H1 (cell line): ENCODE data around the gene ZNF70. TPM values are rescaled to one million over a fixed set of nuclear protein-coding genes. Genes with fewer than 3 reads are reported as not detected.

Experiments used
- CTCF ChIA-PET: fragments of 300-600 bp; sonication (Branson Sonifier 250); formaldehyde crosslinking; loops from one replicate; lab custom pipeline; 2021; ENCODE audit not compliant: partially characterized antibody; lab: Charles Lee
- POLR2A ChIA-PET: fragments of 300-600 bp; sonication (Branson Sonifier 250); formaldehyde crosslinking; loops from one replicate; lab custom pipeline; 2021; ENCODE audit warnings: inconsistent platforms; ENCODE audit not compliant: partially characterized antibody; lab: Charles Lee
- DNase-seq, 2 experiments: peaks; one replicate each; pipeline versions ENCODE4 v3.0.0 to v3.0.0-alpha.2; 2010 to 2022; ENCODE audit warnings: low spot score in 2 of 2, low read depth in 1 of 2, mixed read lengths in 1 of 2
- FAIRE-seq: peaks from 2 replicates; lab custom pipeline; 2011; peaks lifted over from hg19 to GRCh38; lab: Jason Lieb, UNC
- H2AFZ ChIP-seq: 2 replicates; pipeline ENCODE4 v1.8.1; 2012; ENCODE audit warnings: low read length, inconsistent platforms
- H2AK5ac ChIP-seq: 2 replicates; pipeline ENCODE4 v1.6.1; 2013; ENCODE audit warnings: low read depth, low read length
- H2BK120ac ChIP-seq: replicated peaks from 2 replicates; pipeline ENCODE3; 2013; ENCODE audit warnings: low read depth, low read length, inconsistent platforms
- H2BK12ac ChIP-seq: 2 replicates; pipeline ENCODE4 v1.6.1; 2013; ENCODE audit warnings: low read depth, low read length
- H2BK15ac ChIP-seq: 2 replicates; pipeline ENCODE4 v1.6.1; 2013; ENCODE audit warnings: low read length
- H2BK20ac ChIP-seq: 2 replicates; pipeline ENCODE4 v1.6.1; 2013; ENCODE audit warnings: low read length
- H2BK5ac ChIP-seq: 2 replicates; pipeline ENCODE4 v1.6.1; 2013; ENCODE audit warnings: low read depth, low read length
- H3K14ac ChIP-seq: 2 replicates; pipeline ENCODE4 v1.6.1; 2013; ENCODE audit warnings: inconsistent platforms; ENCODE audit not compliant: insufficient read length
- H3K18ac ChIP-seq: 2 replicates; pipeline ENCODE4 v1.6.1; 2013; ENCODE audit warnings: low read length; ENCODE audit errors: extremely low read depth
- H3K23ac ChIP-seq: 2 replicates; pipeline ENCODE4 v1.6.1; 2013; ENCODE audit warnings: inconsistent platforms; ENCODE audit not compliant: insufficient read length
- H3K23me2 ChIP-seq: 2 replicates; pipeline ENCODE4 v1.6.1; 2013; ENCODE audit warnings: low read depth, low read length
- H3K27ac ChIP-seq: 2 replicates; pipeline ENCODE4 v1.6.1; 2011; ENCODE audit warnings: low read depth, low read length, inconsistent platforms
- H3K27me3 ChIP-seq, 4 experiments: replicated peaks in 1 of 4; 1 replicate in 1 of 4; 2 replicates in 3 of 4; pipeline versions ENCODE4 v1.6.1 to v1.8.1; 2011 to 2013; ENCODE audit warnings: low read length in 3 of 4, mild to moderate bottlenecking in 3 of 4, inconsistent platforms in 2 of 4, mixed read lengths in 2 of 4, moderate library complexity in 1 of 4; ENCODE audit not compliant: control insufficient read depth in 3 of 4, insufficient read depth in 3 of 4; ENCODE audit errors: extremely low read depth in 1 of 4
- H3K36me3 ChIP-seq, 4 experiments: 2 replicates each; pipeline versions ENCODE4 v1.6.1 to v1.8.1; 2011 to 2013; ENCODE audit warnings: mild to moderate bottlenecking in 4 of 4, low read length in 3 of 4, moderate library complexity in 2 of 4, control low read depth in 1 of 4, inconsistent platforms in 1 of 4; ENCODE audit not compliant: insufficient read depth in 4 of 4, control insufficient read depth in 2 of 4
- H3K4ac ChIP-seq: replicated peaks from 2 replicates; pipeline ENCODE3; 2013; ENCODE audit warnings: low read length, low read depth, mixed read lengths, inconsistent platforms; ENCODE audit not compliant: insufficient read length
- H3K4me1 ChIP-seq, 4 experiments: replicated peaks in 1 of 4; 1 replicate in 1 of 4; 2 replicates in 3 of 4; pipeline versions ENCODE4 v1.6.1 to v1.8.1; 2011 to 2013; ENCODE audit warnings: low read length in 3 of 4, inconsistent platforms in 2 of 4, mixed read lengths in 1 of 4; ENCODE audit not compliant: insufficient read depth in 4 of 4, control insufficient read depth in 3 of 4
- H3K4me2 ChIP-seq, 2 experiments: 2 replicates each; pipeline versions ENCODE4 v1.6.1 to v1.8.1; 2011 to 2013; ENCODE audit warnings: low read depth in 2 of 2, low read length in 2 of 2, control low read depth in 1 of 2, inconsistent platforms in 1 of 2, mild to moderate bottlenecking in 1 of 2; ENCODE audit not compliant: insufficient read depth in 1 of 2
- H3K4me3 ChIP-seq, 4 experiments: fragments of 200-600, 300-600 bp in 1 of 4; sonication (generic), shearing (Covaris generic), sonication (Bioruptor Twin) in 1 of 4; 2 replicates each; pipeline versions ENCODE4 v1.5.1 to v1.8.1; 2011 to 2016; ENCODE audit warnings: low read length in 4 of 4, low read depth in 3 of 4, control low read depth in 2 of 4, inconsistent platforms in 2 of 4, mild to moderate bottlenecking in 2 of 4, mixed read lengths in 1 of 4, moderate library complexity in 1 of 4; ENCODE audit not compliant: insufficient read depth in 2 of 4; ENCODE audit errors: extremely low read depth in 1 of 4
- H3K56ac ChIP-seq: replicated peaks from 2 replicates; pipeline ENCODE3; 2013; ENCODE audit warnings: low read depth, mild to moderate bottlenecking, mixed read lengths, low read length, inconsistent platforms; ENCODE audit not compliant: insufficient read length
- H3K79me1 ChIP-seq: 2 replicates; pipeline ENCODE4 v1.6.1; 2013; ENCODE audit warnings: low read depth, low read length, control low read depth
- H3K79me2 ChIP-seq, 2 experiments: 2 replicates each; pipeline versions ENCODE4 v1.6.1 to v1.8.1; 2012 to 2013; ENCODE audit warnings: low read length in 2 of 2, mild to moderate bottlenecking in 2 of 2, inconsistent platforms in 1 of 2; ENCODE audit not compliant: insufficient read depth in 2 of 2, control insufficient read depth in 1 of 2
- H3K9ac ChIP-seq, 4 experiments: replicated peaks in 1 of 4; 1 replicate in 1 of 4; 2 replicates in 3 of 4; pipeline versions ENCODE4 v1.6.1 to v1.8.1; 2011 to 2013; ENCODE audit warnings: low read depth in 3 of 4, low read length in 3 of 4, control low read depth in 2 of 4, mild to moderate bottlenecking in 2 of 4, moderate library complexity in 2 of 4, inconsistent platforms in 1 of 4; ENCODE audit errors: extremely low read depth in 1 of 4
- H3K9me3 ChIP-seq, 2 experiments: 2 replicates each; pipeline versions ENCODE4 v1.6.1 to v1.8.1; 2012 to 2013; ENCODE audit warnings: mild to moderate bottlenecking in 2 of 2, moderate library complexity in 2 of 2, control low read depth in 1 of 2, inconsistent platforms in 1 of 2, low read depth in 1 of 2, low read length in 1 of 2, mixed read lengths in 1 of 2; ENCODE audit not compliant: insufficient read depth in 2 of 2
- H4K20me1 ChIP-seq, 2 experiments: replicated peaks in 1 of 2; 2 replicates each; pipeline versions ENCODE3 to v1.8.1; 2011 to 2013; ENCODE audit warnings: inconsistent platforms in 2 of 2, low read length in 2 of 2, mild to moderate bottlenecking in 1 of 2; ENCODE audit not compliant: insufficient read depth in 2 of 2, control insufficient read depth in 1 of 2
- H4K5ac ChIP-seq: 2 replicates; pipeline ENCODE4 v1.6.1; 2013; ENCODE audit warnings: low read length, low read depth, mixed read lengths, inconsistent platforms; ENCODE audit not compliant: insufficient read length
- H4K8ac ChIP-seq: 2 replicates; pipeline ENCODE4 v1.8.0; 2013; ENCODE audit warnings: mild to moderate bottlenecking, moderate library complexity, low read length, inconsistent platforms; ENCODE audit not compliant: insufficient read depth; ENCODE audit errors: extremely low read depth
- H4K91ac ChIP-seq: replicated peaks from 2 replicates; pipeline ENCODE3; 2013; ENCODE audit warnings: low read length, mixed read lengths, inconsistent platforms; ENCODE audit not compliant: insufficient read length
- CTCF ChIP-seq, 3 experiments: IDR thresholded peaks; 1 replicate in 2 of 3; 2 replicates in 1 of 3; pipeline versions ENCODE4 v1.5.1 to v1.6.1; 2011; ENCODE audit warnings: low read length in 3 of 3, mild to moderate bottlenecking in 3 of 3, inconsistent platforms in 2 of 3, low read depth in 1 of 3, moderate library complexity in 1 of 3; ENCODE audit not compliant: insufficient read depth in 1 of 3; ENCODE audit errors: control extremely low read depth in 1 of 3
- EZH2 ChIP-seq: fragments of 200-600 bp; sonication (generic); IDR thresholded peaks from 2 replicates; pipeline ENCODE4 v1.7.1; 2012; ENCODE audit warnings: low read depth, mild to moderate bottlenecking, moderate library complexity, low read length, inconsistent platforms; ENCODE audit not compliant: severe bottlenecking
- KDM4A ChIP-seq: IDR thresholded peaks from one replicate; pipeline ENCODE4 v1.7.1; 2012; ENCODE audit warnings: low read depth, mild to moderate bottlenecking, moderate library complexity, low read length, inconsistent platforms; ENCODE audit not compliant: severe bottlenecking
- MAX ChIP-seq: IDR thresholded peaks from 2 replicates; pipeline ENCODE4 v1.6.1; 2012; ENCODE audit warnings: inconsistent platforms
- RAD21 ChIP-seq, 2 experiments: IDR thresholded peaks in 1 of 2; conservative IDR thresholded peaks in 1 of 2; 2 replicates each; pipeline ENCODE4 v1.6.1; 2011; ENCODE audit warnings: low read depth in 2 of 2, low read length in 2 of 2, improper control_type of control experiment in 1 of 2, inconsistent platforms in 1 of 2, mild to moderate bottlenecking in 1 of 2, moderate library complexity in 1 of 2
- SIN3A ChIP-seq, 2 experiments: IDR thresholded peaks in 1 of 2; conservative IDR thresholded peaks in 1 of 2; 2 replicates each; pipeline ENCODE4 v1.6.1; 2011 to 2012; ENCODE audit warnings: low read length in 2 of 2, improper control_type of control experiment in 1 of 2, low read depth in 1 of 2, mild to moderate bottlenecking in 1 of 2
- SIX5 ChIP-seq: IDR thresholded peaks from 2 replicates; pipeline ENCODE4 v1.6.1; 2011; ENCODE audit warnings: mild to moderate bottlenecking, low read depth, low read length
- SP2 ChIP-seq: IDR thresholded peaks from 2 replicates; pipeline ENCODE4 v1.6.1; 2012; ENCODE audit warnings: mild to moderate bottlenecking, low read length, inconsistent platforms
- YY1 ChIP-seq: IDR thresholded peaks from 2 replicates; pipeline ENCODE4 v1.6.1; 2011; ENCODE audit warnings: low read depth, mild to moderate bottlenecking, low read length
- WGBS, 2 experiments: shearing (Covaris generic) in 1 of 2; methylation state at CpG; one replicate each; pipeline versions ENCODE4 v1.1.6 to v1.1.7; 2013 to 2015; ENCODE audit warnings: low lambda C conversion rate in 2 of 2, mixed read lengths in 2 of 2, inconsistent platforms in 1 of 2, low coverage in 1 of 2, missing lambda C conversion rate in 1 of 2; ENCODE audit not compliant: insufficient replicate concordance in 2 of 2, insufficient coverage in 1 of 2, insufficient read length in 1 of 2; ENCODE audit errors: extremely low coverage in 1 of 2, missing lambda C conversion rate in 1 of 2; 5-methylcytosine and 5-hydroxymethylcytosine counted together
- polyA plus RNA-seq, 7 experiments: library from polyadenylated mRNA; depleted of rRNA in 3 of 7; stranded (reverse) in 5 of 7; unstranded in 2 of 7; fragments of >200 nt in 5 of 7; fragments of 200-250 nt in 2 of 7; gene quantifications; 1 replicate in 5 of 7; 2 replicates in 1 of 7; 4 replicates in 1 of 7; pipeline versions ENCODE4 v1.2.1 to v1.2.3, GENCODE V29; 2011 to 2013; ENCODE audit warnings: missing spikeins in 2 of 7, mixed read lengths in 2 of 7
- total RNA-seq: library from RNA; stranded (reverse); fragmentation: NEBNext Ultra II Directional; extraction: Animal tissue kit (Norgen Biotek cat#: 25700); gene quantifications from 2 replicates; pipeline ENCODE4 v1.2.1, GENCODE V29; 2021

The ZNF70 gene
- total and polyA plus RNA-seq, 2 of the 8 experiments (the other 6 are each of a cell fraction or from before 2014, with no cell fraction given), result 1.1 to 2.6 TPM

- Histone ChIP-seq H3K56ac (no peak overlapping the region), H3K23ac (no peak overlapping the region), H2BK5ac (no peak overlapping the region; the same call in 1 of the 2 replicates), H2BK120ac (no peak overlapping the region), H3K4me2 (no peak overlapping the region), H4K20me1 (peaks cover 6 to 19% of the 10 kb centered on the region in 2 experiments), H3K36me3 (peaks cover 5 to 9% (median 7%) of the 10 kb centered on the region in 4 experiments; a peak in 7 of 8 replicates), H3K9ac (no peak overlapping the region), H4K5ac (no peak overlapping the region), H2AFZ (no peak overlapping the region), H3K4ac (no peak overlapping the region), H2BK20ac (no peak overlapping the region), H3K9me3 (no peaks in the 10 kb centered on the region), H3K27ac (no peak overlapping the region), H3K14ac (no peak overlapping the region), H2BK12ac (no peak overlapping the region), H2AK5ac (no peak overlapping the region), H3K79me2 (no peaks in the 10 kb centered on the region), H3K4me1 (no peaks in the 10 kb centered on the region), H3K4me3 (no peak overlapping the region), H3K23me2 (no peaks in the 10 kb centered on the region), H3K27me3 (no peaks in the 10 kb centered on the region), H2BK15ac (no peak overlapping the region), H3K18ac (no peak overlapping the region), H4K91ac (no peak overlapping the region), H4K8ac (no peak overlapping the region), H3K79me1 (no peaks in the 10 kb centered on the region; the same call in 1 of the 2 replicates)
- WGBS, 2 experiments, result 90% methylated on average over 11 of the region's 12 CpGs; no CpG with 5 or more reads in 1 of the 2 experiments
- CTCF ChIA-PET, result interaction anchor here (1.3 kb wide), 1 partner anchor 20 kb away, joined by 3 read pairs; no protein-coding TSS in a partner anchor
- POLR2A ChIA-PET, result no interaction called here
- FAIRE-seq (no peak), DNase-seq (no peak)
- TF ChIP-seq SP2 (no peak), SIX5 (no peak), RAD21 (IDR thresholded peaks at IDR 0.05 in 1 of 2, conservative IDR thresholded peaks at IDR 0.05 in 1 of 2; ENCODE audit: low read depth in 2 of 2, low read length in 2 of 2) (no peak), EZH2 (no peak), MAX (no peak), CTCF (IDR thresholded peaks at IDR 0.05; ENCODE audit: control extremely low read depth in 1 of 3, insufficient read depth in 1 of 3, low read depth in 1 of 3, low read length in 3 of 3) (no peak), SIN3A (conservative IDR thresholded peaks at IDR 0.05 in 1 of 2, IDR thresholded peaks at IDR 0.05 in 1 of 2; ENCODE audit: low read depth in 1 of 2, low read length in 2 of 2) (no peak), KDM4A (no peak), YY1 (no peak)
Measured at GRCh38 chr22:23692598-23693291, 58.2 kb downstream of the ZNF70 start.
